Measurements from ENCODE around the gene IQSEC1.
A peak's percentile ranks its signal among the peaks of the same experiment; 100 is the strongest.

Gene IQSEC1

GRCh38 chr3:12999147-13000140, 73.8 kb downstream of the IQSEC1 start:
- no peak for DNase-seq (ENCODE audit: low spot score)

GRCh38 chr3:12998648-12999047, 74.6 kb downstream of the IQSEC1 start:
- no peak for DNase-seq (ENCODE audit: low spot score)

DNA sequence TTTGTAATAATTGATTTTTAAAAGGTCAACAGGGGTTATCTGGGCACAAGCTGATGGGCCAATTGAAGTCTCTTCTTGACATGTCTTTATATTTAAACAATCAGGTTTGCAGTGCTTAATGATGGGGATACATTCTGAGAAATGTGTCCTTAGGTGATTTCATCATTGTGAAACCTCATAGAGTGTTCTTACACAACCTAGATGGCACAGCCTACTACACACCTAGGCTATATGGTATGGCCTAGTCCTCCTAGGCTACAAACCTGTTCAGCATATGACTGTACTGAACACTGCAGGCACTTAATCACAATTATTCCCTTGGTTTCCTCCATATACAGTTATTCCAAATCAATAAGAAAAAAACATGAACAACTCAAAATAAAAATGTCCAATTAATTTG, 75.8 kb downstream of the IQSEC1 start:
- DNase-seq (ENCODE audit: low spot score): no peak

DNA sequence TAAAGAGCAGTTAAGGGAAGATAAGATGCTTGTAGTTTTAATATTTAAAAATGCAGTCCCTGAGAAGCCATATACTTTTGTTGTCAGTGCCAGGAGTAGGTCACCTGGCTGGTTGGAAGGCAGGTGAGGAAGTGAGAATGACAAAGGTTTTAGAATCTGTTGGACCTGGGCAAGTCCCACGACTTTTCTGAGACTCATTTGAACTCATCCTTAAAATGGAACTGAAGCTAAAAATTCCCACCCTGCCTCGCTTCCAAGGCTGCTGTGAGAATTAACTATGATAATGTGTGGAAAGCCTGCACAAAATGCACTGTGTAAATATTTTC, 77.1 kb downstream of the IQSEC1 start:
- no peak for DNase-seq (ENCODE audit: low spot score)

DNA sequence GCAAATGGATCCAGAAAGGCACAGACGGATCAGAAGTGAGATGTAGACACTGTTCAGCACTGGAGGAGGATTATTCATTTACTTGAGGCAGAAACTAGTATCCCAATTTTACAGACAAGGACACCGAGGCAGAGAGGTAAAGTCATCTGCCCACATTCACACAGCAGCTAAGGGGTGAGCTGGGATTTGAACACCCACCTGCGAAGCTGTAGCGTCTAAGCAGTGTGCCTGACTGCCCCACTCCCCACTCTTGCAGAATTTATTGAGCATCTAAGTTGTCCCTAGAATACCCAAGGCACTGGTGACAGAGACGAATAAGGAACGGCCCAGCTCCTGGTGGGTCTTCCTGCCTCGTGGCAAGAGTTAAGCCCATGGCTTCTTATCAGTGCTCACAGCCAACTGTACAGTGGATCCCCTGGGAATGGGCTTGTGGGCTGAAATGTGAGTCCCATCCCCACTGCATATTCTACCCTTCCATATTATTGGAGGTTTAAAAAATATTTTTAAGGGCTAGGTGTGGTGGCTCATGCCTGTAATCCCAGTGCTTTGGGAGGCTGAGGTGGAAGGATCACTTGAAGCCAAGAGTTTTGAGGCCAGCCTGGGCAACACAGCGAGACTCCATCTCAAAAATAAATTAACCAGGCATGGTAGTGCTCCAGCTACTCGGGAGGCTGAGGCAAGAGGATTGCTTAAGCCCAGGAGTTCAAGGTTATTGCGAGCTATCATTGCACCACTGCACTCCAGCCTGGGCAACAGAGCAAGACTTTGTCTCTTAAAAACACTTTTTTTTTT, 77.6 kb downstream of the IQSEC1 start:
- DNase-seq (ENCODE audit: low spot score): no peak

- DNase-seq (ENCODE audit: low spot score): peak; percentile 79
Observed at GRCh38 chr3:12994607-12995388, 78.4 kb downstream of the IQSEC1 start.

- no peak for DNase-seq (ENCODE audit: low spot score)
Observed at GRCh38 chr3:12994357-12994606, 78.9 kb downstream of the IQSEC1 start.

GRCh38 chr3:12993517-12994356, 79.5 kb downstream of the IQSEC1 start:
- DNase-seq (ENCODE audit: low spot score): no peak

- no peak for DNase-seq (ENCODE audit: low spot score)
Observed at GRCh38 chr3:12992629-12993516, 80.4 kb downstream of the IQSEC1 start.

DNA sequence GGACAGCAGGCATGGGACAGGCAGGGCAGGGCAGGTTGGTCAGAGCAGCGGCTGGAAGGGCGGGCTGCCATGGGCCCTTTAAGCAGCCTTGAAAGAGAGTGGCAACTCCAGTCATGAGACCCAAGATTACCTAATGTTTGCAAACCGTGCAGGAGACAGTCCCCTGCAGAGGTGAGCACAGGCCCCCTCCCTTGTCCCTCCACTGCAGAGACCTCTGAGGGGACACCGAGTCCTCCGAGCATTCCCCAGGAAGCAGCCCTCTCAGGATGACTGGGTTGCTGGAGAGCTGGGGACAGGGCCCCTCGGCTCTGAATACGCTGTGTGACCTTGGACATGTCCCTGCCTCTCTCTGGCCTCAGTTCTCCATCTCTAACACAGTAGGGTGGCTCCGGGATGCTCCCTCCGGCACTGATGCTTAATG, 81.4 kb downstream of the IQSEC1 start:
- no peak for DNase-seq (ENCODE audit: low spot score)

DNA sequence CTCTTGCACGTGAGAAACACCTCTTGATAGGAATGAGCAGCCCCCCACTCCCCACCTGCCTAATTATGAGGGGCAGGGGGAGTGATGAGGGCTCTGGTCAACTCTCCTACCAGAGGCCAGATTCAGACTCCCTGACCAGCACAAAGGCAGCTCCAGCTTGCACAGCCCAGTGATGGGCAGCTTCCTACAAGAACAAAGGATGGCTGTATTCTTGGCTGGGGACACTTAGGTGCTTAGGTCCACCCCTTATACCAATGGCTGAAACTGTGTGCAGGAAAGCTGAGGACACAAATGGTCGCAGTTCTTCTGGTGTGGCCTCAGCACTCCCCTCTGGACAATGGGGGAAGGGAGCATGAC, 81.8 kb downstream of the IQSEC1 start:
- DNase-seq (ENCODE audit: low spot score): no peak

GRCh38 chr3:12990781-12991480, 82.3 kb downstream of the IQSEC1 start:
- peak; percentile 36 for DNase-seq (ENCODE audit: low spot score)

DNA sequence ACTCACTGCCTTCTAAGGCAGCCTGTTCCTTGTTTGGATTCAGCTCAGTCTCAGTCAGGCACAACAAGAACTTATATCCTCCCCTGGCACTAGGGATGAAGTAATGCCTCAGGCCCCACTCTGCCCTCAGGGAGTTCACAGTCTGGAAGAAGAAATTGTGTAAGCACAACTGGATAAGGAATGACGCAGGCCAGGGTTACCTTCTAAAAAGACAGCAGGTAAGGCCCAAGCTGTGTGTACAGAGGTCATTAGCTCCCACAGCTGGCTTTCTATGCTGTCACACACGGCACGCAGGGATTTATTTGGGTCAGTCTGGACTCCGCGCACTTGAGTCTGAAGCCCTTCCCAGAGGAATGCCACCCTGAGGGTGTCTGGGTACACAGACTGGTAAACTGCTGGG, 82.9 kb downstream of the IQSEC1 start:
- no peak for DNase-seq (ENCODE audit: low spot score)

DNA sequence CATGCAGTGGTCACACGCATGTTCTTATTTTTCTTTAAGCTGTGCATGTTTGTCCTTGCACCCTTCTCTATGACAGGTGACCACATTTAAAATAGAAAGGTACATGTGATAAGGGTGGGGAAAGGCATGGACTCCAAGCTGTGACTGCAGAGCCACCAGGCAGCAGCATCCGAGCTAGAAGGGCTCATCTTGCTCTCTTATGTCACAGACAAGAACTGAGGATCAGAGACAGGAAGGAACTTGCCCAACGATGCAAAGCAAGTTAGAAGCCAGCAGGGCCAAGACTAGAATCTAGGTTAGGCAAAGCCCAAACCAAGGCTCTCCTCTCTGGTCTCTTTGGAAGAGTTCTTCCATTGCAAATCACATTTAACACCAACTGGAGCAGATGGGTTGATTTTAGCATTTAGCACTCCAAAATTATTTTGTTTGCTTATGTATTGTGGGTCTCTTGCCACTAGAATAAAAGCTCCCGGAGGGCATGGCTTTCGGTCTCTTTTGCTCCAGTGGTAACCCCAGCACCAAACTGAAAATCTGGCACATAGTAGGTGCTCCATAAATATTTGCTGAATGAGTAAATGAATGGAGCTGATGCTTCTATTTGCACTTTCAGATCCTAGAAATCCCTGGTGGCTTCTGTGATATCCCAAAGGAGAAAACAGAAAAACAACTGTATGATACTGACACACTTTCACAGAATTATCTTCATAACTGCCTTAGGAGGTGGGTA, 84.3 kb downstream of the IQSEC1 start:
- DNase-seq (ENCODE audit: low spot score): no peak

DNA sequence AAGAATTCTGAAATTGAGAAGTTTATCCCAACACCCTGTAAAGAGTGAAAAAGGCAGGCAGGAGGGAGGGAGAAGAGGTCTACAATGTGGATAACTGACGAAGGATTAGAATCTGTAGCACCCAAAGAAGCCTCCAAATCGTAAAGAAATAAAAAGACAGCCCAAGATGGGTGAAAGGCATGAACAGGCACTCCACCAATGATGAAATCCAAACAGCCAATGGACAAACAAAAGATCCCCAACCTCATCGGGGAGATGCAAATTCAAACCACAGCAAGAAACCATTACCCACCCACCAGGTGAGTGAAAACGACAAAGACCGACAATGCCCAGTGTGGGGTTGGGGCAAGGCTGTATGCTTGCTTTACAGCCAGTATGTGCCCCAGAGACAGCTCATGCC, 85.6 kb downstream of the IQSEC1 start:
- DNase-seq (ENCODE audit: low spot score): no peak

DNA sequence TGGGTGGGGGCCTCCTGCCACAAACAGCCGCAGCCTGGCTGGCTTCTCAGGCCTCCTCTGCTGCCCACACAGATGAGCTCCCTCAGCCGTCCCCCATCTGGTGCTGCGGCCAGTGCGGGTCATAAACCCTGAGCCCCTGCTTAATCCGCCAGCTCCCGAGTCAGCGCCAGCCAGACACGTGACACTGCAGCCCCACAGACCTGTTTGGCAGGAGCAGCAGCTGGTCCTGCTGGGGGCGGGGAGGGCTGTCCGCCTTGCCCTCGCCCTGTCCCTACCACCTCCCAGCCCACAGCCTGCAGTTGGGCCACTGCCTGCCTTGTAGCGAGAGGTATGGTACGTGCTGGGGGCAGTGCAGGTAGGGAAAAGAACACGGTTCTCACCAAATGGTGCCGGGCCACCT, 86.2 kb downstream of the IQSEC1 start:
- no peak for DNase-seq (ENCODE audit: low spot score)

- no peak for DNase-seq (ENCODE audit: low spot score)
Observed at GRCh38 chr3:12986521-12986920, 86.7 kb downstream of the IQSEC1 start.

DNA sequence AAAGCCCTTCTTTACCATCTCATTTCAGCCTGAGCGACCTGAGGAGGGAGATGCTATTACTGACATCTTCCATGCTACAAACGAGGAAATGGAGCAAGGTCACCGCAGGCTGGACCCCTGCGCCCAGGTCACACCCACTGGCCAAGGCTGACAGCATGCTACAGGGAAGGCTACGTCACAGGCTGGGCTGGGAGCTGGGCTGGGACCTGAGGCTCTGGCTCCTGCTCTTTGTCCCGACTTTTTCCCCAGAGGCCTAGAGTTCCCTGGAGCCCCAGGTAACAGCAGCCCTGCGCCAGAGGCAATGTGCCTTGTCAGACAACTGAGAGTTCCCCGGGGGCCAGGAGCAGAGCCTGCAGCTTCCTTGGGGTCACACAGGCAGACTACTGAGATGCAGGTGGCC, 87.2 kb downstream of the IQSEC1 start:
- DNase-seq (ENCODE audit: low spot score): no peak

DNA sequence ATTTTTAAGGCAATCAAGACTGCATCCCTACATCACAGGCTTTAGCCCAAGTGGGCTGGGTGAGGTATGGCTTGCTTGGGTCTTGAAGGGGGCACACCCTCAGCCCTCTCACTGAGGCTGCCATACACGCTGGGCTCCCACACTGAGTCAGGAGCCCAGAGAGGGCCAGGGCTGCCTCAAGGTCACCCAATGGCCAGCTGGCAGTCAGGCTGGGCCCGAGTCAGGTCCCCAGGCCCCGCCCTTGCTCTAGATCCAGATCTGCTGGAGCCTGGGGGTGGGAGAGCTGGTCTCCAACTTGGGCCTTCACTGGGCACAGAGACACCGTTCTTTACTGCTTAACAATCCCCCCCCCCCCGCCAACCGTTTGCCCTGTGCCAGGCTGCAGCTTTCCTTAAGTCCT, 88.1 kb downstream of the IQSEC1 start:
- DNase-seq (ENCODE audit: low spot score): no peak

Data from cerebellar cortex (tissue), 1 donor.